Colonic mucosa (tissue), 4 donors: ENCODE data around the gene SCFD2. TPM values are rescaled to one million over a fixed set of nuclear protein-coding genes. Genes with fewer than 3 reads are reported as not detected.

ENCODE experiments used
- DNase-seq: peaks from one replicate; pipeline ENCODE4 v3.0.0-alpha.2; 2020
- H3K27ac ChIP-seq: fragments of 200-600 bp; one replicate; pipeline ENCODE4 v1.8.0; 2021
- H3K27me3 ChIP-seq: fragments of 200-600 bp; one replicate; pipeline ENCODE4 v1.8.0; 2021
- H3K36me3 ChIP-seq: fragments of 200-600 bp; one replicate; pipeline ENCODE4 v1.8.0; 2021
- H3K4me1 ChIP-seq: fragments of 200-600 bp; one replicate; pipeline ENCODE4 v1.8.0; 2021; ENCODE audit warnings: mild to moderate bottlenecking
- H3K4me3 ChIP-seq: fragments of 200-600 bp; one replicate; pipeline ENCODE4 v1.8.0; 2021
- H3K9ac ChIP-seq, 2 donors: one replicate each; pipeline ENCODE4 v1.7.0; 2013; ENCODE audit warnings: control low read depth in 2 of 2, low read depth in 2 of 2, low read length in 2 of 2
- H3K9me3 ChIP-seq: fragments of 200-600 bp; one replicate; pipeline ENCODE4 v1.8.0; 2021
- CTCF ChIP-seq: fragments of 200-600 bp; IDR thresholded peaks from one replicate; pipeline ENCODE4 v1.8.0; 2022; ENCODE audit warnings: antibody characterized with exemption, mild to moderate bottlenecking
- intact Hi-C: fragments of 100-400 bp; cut with DNase I; formaldehyde crosslinking; loops from one replicate; pipeline ENCODE4 v1.14.1; 2022
- total RNA-seq, 2 donors: library from RNA; stranded (reverse); fragmentation: NEBNext Ultra II Directional in 1 of 2; extraction: Animal tissue kit (Norgen Biotek cat#: 25700) in 1 of 2; gene quantifications; one replicate each; pipeline ENCODE4 v1.2.1, GENCODE V29; 2021
- donor health status: healthy.
- donor health status: DM: no; HTN: no; CAD: no.
- donor health status: DM: no; HTN: no; CAD: no.

SCFD2 gene
- total RNA-seq, 2 donors from 2014 or later, result 11.5 to 29.4 TPM

- DNase-seq, result no peak
- Histone ChIP-seq H3K27me3 (no peaks in the 10 kb centered on the region), H3K4me3 (no peak overlapping the region), H3K9me3 (no peaks in the 10 kb centered on the region), H3K27ac (no peak overlapping the region), H3K4me1 (no peaks in the 10 kb centered on the region), H3K9ac (no peak overlapping the region), H3K36me3 (no peaks in the 10 kb centered on the region)
- intact Hi-C loops, result no loop called here
- TF ChIP-seq CTCF, result no peak
These were observed 366.2 kb downstream of the SCFD2 start for GRCh38 chr4:52999626-53000025.

DNA sequence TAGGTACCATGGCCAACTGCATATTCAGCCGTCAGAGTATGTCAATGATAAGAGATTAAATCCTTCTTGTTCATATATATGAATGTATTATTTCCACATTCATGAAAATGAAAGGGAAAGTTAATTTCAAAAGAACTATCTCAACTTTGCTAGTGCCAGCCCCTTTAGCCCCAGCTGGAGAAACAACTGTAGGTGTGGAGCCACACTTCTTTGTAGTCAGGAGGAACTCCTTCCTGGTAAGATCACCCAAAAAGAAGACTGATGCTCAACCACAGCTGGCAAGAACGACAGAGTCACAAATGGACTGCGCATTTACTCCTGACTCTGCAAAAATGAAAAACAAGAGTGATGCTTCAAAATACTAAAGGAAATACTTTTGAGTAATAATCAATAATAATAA, 367.4 kb downstream of the SCFD2 start:
- Histone ChIP-seq H3K27ac (no peak overlapping the region), H3K9ac (no peak overlapping the region), H3K36me3 (no peaks in the 10 kb centered on the region), H3K4me1 (no peaks in the 10 kb centered on the region), H3K27me3 (no peaks in the 10 kb centered on the region), H3K9me3 (no peaks in the 10 kb centered on the region), H3K4me3 (no peak overlapping the region)
- no peak for DNase-seq
- intact Hi-C loops, result no loop called here
- no peak for TF ChIP-seq CTCF

DNA sequence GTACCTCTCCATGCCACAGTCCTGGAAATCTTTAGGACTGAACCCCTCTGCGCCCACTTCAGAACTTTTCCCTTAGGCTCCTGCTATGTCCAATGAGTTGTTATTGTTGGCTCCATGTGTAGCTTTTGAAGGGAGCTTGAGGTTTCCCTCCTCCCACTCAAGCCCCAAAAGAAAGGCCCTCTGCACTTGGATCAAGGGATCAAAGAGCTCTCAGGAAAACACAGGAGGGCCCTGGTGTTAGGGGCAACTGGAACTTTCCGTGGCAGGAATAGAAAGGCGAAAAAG, 368.8 kb downstream of the SCFD2 start:
- intact Hi-C loops, result no loop called here
- H3K27ac ChIP-seq, result no peak overlapping the region
- TF ChIP-seq CTCF, result no peak
- no peaks in the 10 kb centered on the region for H3K27me3 ChIP-seq
- H3K9ac ChIP-seq, result no peak overlapping the region
- no peak for DNase-seq
- no peaks in the 10 kb centered on the region for H3K9me3 ChIP-seq
- no peak overlapping the region for H3K4me3 ChIP-seq
- no peaks in the 10 kb centered on the region for H3K4me1 ChIP-seq
- H3K36me3 ChIP-seq, result no peaks in the 10 kb centered on the region

GRCh38 chr4:52996261-52997131, 369.4 kb downstream of the SCFD2 start:
- Histone ChIP-seq H3K4me1 (no peaks in the 10 kb centered on the region), H3K36me3 (no peaks in the 10 kb centered on the region), H3K9ac (no peak overlapping the region), H3K27ac (no peak overlapping the region), H3K27me3 (no peaks in the 10 kb centered on the region), H3K4me3 (no peak overlapping the region), H3K9me3 (no peaks in the 10 kb centered on the region)
- intact Hi-C loops, result no loop called here
- DNase-seq, result no peak
- no peak for TF ChIP-seq CTCF

- H3K9ac ChIP-seq, result no peak overlapping the region
- no peak for TF ChIP-seq CTCF
- no peak for DNase-seq
- H3K4me1 ChIP-seq, result no peaks in the 10 kb centered on the region
- no peak overlapping the region for H3K4me3 ChIP-seq
- H3K27ac ChIP-seq, result no peak overlapping the region
- intact Hi-C loops, result no loop called here
- no peaks in the 10 kb centered on the region for H3K9me3 ChIP-seq
- H3K36me3 ChIP-seq, result no peaks in the 10 kb centered on the region
- H3K27me3 ChIP-seq, result no peaks in the 10 kb centered on the region
These were observed 370.4 kb downstream of the SCFD2 start for GRCh38 chr4:52995360-52996030.
